PC-3 (cell line): ENCODE data around the gene PCLAF. TPM values are rescaled to one million over a fixed set of nuclear protein-coding genes. Genes with fewer than 3 reads are reported as not detected.

Experiments
- ATAC-seq: fragments of 200-7000 bp; cut with Tn5 transposase; 2 replicates; pipeline ENCODE4 v1.9.1; 2020; ENCODE audit warnings: mild to moderate bottlenecking, moderate library complexity
- Bru-seq: library from RNA; stranded (reverse); fragments of 400-500 nt; gene quantifications from one replicate; lab custom pipeline; 2021; lab: Mats Ljungman, UMichigan
- BruChase-seq, 2 experiments: library from RNA; stranded (reverse); fragments of 400-500 nt; gene quantifications; one replicate each; lab custom pipeline; 2021; lab: Mats Ljungman, UMichigan
- BruUV-seq: library from RNA; stranded (reverse); fragments of 400-500 nt; replicated peaks from 2 replicates; lab custom pipeline; 2021; lab: Mats Ljungman, UMichigan
- CTCF ChIA-PET: fragments of 300-600 bp; sonication (Branson Sonifier 250); formaldehyde crosslinking; loops from one replicate; lab custom pipeline; 2022; ENCODE audit warnings: antibody characterized with exemption; lab: Charles Lee
- POLR2A ChIA-PET: fragments of 300-600 bp; sonication (Branson Sonifier 250); formaldehyde crosslinking; loops from one replicate; lab custom pipeline; 2022; ENCODE audit warnings: antibody characterized with exemption; ENCODE audit not compliant: unreplicated experiment; lab: Charles Lee
- DNase-seq: peaks from one replicate; pipeline ENCODE4 v3.0.0-alpha.2; 2015
- H2AFZ ChIP-seq: fragments of 300-600 bp; sonication (generic); 2 replicates; pipeline ENCODE4 v1.6.0; 2016; ENCODE audit warnings: antibody characterized with exemption, low read length
- H3F3A ChIP-seq: fragments of 300-600 bp; sonication (generic); one replicate; pipeline ENCODE4 v1.6.0; 2017; ENCODE audit warnings: antibody characterized with exemption, low read length, control low read depth, mild to moderate bottlenecking; ENCODE audit not compliant: unreplicated experiment
- H3K27ac ChIP-seq: fragments of 300-600 bp; sonication (generic); 2 replicates; pipeline ENCODE4 v1.5.1; 2016; ENCODE audit warnings: mild to moderate bottlenecking, low read length
- H3K27me3 ChIP-seq: fragments of 300-600 bp; sonication (generic); 2 replicates; pipeline ENCODE4 v1.6.1; 2016; ENCODE audit warnings: low read length, mixed read lengths
- H3K36me3 ChIP-seq: fragments of 300-600 bp; sonication (generic); 2 replicates; pipeline ENCODE4 v1.6.1; 2016; ENCODE audit warnings: low read depth, mixed run types, low read length, mixed read lengths
- H3K4me1 ChIP-seq: fragments of 300-600 bp; sonication (generic); 2 replicates; pipeline ENCODE4 v1.5.1; 2016; ENCODE audit warnings: low read length; ENCODE audit not compliant: insufficient read depth
- H3K4me2 ChIP-seq: fragments of 300-600 bp; sonication (generic); 2 replicates; pipeline ENCODE4 v1.6.0; 2016; ENCODE audit warnings: low read length
- H3K4me3 ChIP-seq: fragments of 300-600 bp; sonication (generic); 2 replicates; pipeline ENCODE4 v1.5.1; 2016; ENCODE audit warnings: mild to moderate bottlenecking, low read length, mixed read lengths
- H3K79me2 ChIP-seq: fragments of 300-600 bp; sonication (generic); 2 replicates; pipeline ENCODE4 v1.6.1; 2017; ENCODE audit warnings: low read length, mixed read lengths
- H3K9ac ChIP-seq: fragments of 300-600 bp; sonication (generic); 2 replicates; pipeline ENCODE4 v1.6.0; 2016; ENCODE audit warnings: mild to moderate bottlenecking, low read length
- H3K9me2 ChIP-seq: fragments of 300-600 bp; sonication (generic); replicated peaks from 2 replicates; pipeline ENCODE4 v1.6.1; 2016; ENCODE audit warnings: mixed run types, low read length, mixed read lengths
- H3K9me3 ChIP-seq: fragments of 300-600 bp; sonication (generic); 2 replicates; pipeline ENCODE4 v1.6.1; 2016; ENCODE audit warnings: low read length, mixed read lengths
- H4K20me1 ChIP-seq: fragments of 300-600 bp; sonication (generic); 2 replicates; pipeline ENCODE4 v1.6.1; 2016; ENCODE audit warnings: low read length, mixed read lengths
- CTCF ChIP-seq: fragments of 300-600 bp; sonication (generic); conservative IDR thresholded peaks from 2 replicates; pipeline ENCODE4 v1.5.1; 2017; ENCODE audit warnings: antibody characterized with exemption, low read depth, mild to moderate bottlenecking, low read length
- EZH2 ChIP-seq: fragments of 300-600 bp; sonication (generic); IDR thresholded peaks from one replicate; pipeline ENCODE4 v1.6.1; 2017; ENCODE audit warnings: antibody characterized with exemption, mild to moderate bottlenecking, low read length; ENCODE audit not compliant: unreplicated experiment
- EZH2phosphoT487 ChIP-seq: fragments of 300-600 bp; sonication (generic); IDR thresholded peaks from 2 replicates; pipeline ENCODE4 v1.6.1; 2018; ENCODE audit warnings: mild to moderate bottlenecking, antibody characterized with exemption, low read length, borderline replicate concordance
- intact Hi-C: fragments of 100-400 bp; cut with micrococcal nuclease; formaldehyde crosslinking; loops from 2 replicates; pipeline ENCODE4 v1.9.0; 2023
- long read RNA-seq: library from polyadenylated mRNA; unstranded; transcript quantifications from one replicate; pipeline ENCODE4 v2.0.0, GENCODE V29; 2021; ENCODE audit not compliant: unreplicated experiment
- total RNA-seq: library from RNA; depleted of rRNA; stranded (reverse); fragments of >200 nt; gene quantifications from 2 replicates; pipeline ENCODE4 v1.2.3, GENCODE V29; 2014; rRNA removed

Gene PCLAF, protein sequence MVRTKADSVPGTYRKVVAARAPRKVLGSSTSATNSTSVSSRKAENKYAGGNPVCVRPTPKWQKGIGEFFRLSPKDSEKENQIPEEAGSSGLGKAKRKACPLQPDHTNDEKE
- 34.7 and 52.4 TPM in 2 replicates for total RNA-seq
- Bru-seq, nascent RNA, result percentile 63 among the genes with signal in this experiment
- BruChase-seq, experiment 1, labeled RNA remaining after a 6-hour chase, result percentile 85 among the genes with signal in this experiment
- BruChase-seq, experiment 2, labeled RNA remaining after a 2-hour chase, result percentile 44 among the genes with signal in this experiment
- long read RNA-seq, transcript PCLAF-201 (4 exons, 2,194 nt), result major isoform, 9 of 14 reads
- long read RNA-seq, partial matches to known transcripts, result 0 of 14 reads
- long read RNA-seq, other reads (novel, unspliced or antisense), result 2 of 14 reads

GRCh38 chr15:64381000-64381751 lies at the start of gene PCLAF:
PCLAF (minus strand) TSS chr15:64381441; CDS start chr15:64381371, 70 bp downstream.
- BruUV-seq, result TSS peak; percentile 70
- ATAC-seq (peak; percentile 99), DNase-seq (peak; percentile 93)
- no peaks in the 10 kb centered on the region for H3K27me3 ChIP-seq
- H3K79me2 ChIP-seq, result peaks cover 31% of the 10 kb centered on the region
- H3K4me1 ChIP-seq, result no peaks in the 10 kb centered on the region; the same call in 1 of the 2 replicates
- no peak within 1 kb of the TSS for H3K27ac ChIP-seq
- H3K4me3 ChIP-seq, result peak within 1 kb of the TSS; percentile 88
- H2AFZ ChIP-seq, result peak within 1 kb of the TSS; percentile 92
- no peaks in the 10 kb centered on the region for H3K9me3 ChIP-seq
- H3K4me2 ChIP-seq, result peak within 1 kb of the TSS; percentile 96
- ChIA-PET POLR2A (no interaction called here), CTCF (no interaction called here)
- no peak for TF ChIP-seq EZH2
- no peak for TF ChIP-seq EZH2phosphoT487
- no peak for TF ChIP-seq CTCF
- H3K36me3 ChIP-seq, result no peaks in the 10 kb centered on the region
- no peaks in the 10 kb centered on the region for H3K9me2 ChIP-seq
- no peaks in the 10 kb centered on the region for H4K20me1 ChIP-seq
- H3F3A ChIP-seq, result no peaks in the 10 kb centered on the region
- H3K9ac ChIP-seq, result peak within 1 kb of the TSS; percentile 88
- intact Hi-C loops, result no loop called here

DNA sequence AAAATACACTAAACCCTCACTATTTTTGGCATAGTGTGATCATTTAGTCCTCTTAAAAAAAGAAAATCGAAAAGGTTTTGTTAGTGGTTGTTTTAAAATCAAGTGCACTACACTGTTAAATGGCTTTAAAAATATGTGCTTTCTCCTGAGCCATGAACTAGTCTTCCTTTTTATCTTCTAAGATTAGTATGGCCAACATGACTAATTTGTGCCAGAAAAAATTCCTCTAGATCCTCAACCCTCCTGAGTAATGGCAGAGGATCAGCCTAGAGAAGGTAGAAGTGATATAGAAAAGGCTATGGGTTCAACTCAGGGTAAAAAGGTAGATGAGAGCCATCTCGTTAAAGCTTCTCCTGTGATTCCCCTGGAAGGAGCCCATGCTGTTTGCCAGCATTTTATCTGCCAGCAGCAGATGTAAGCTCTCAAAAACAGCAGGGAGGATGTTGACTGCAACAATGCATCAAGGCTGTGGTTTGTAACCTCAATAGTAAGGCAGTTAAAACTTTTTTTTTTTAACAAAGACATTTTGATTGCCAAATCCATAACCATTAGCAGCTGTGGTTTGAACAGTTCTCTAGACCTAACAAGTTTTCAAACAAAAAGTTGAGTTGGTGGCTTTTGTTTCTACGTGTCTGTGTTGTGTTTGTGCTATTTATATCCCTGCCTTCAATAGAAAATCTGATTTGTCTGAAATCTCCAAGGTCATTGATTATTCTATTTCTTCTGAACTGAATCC lies 48.9 kb upstream of the PCLAF start:
- H3K9ac ChIP-seq, result no peak overlapping the region
- TF ChIP-seq EZH2phosphoT487 (no peak), CTCF (no peak), EZH2 (no peak)
- H3F3A ChIP-seq, result no peaks in the 10 kb centered on the region
- no peaks in the 10 kb centered on the region for H3K4me1 ChIP-seq
- no peaks in the 10 kb centered on the region for H3K27me3 ChIP-seq
- no peaks in the 10 kb centered on the region for H4K20me1 ChIP-seq
- ChIA-PET POLR2A (no interaction called here), CTCF (no interaction called here)
- DNase-seq (no peak), ATAC-seq (no peak)
- H2AFZ ChIP-seq, result no peak overlapping the region
- no peak overlapping the region for H3K4me3 ChIP-seq
- no peaks in the 10 kb centered on the region for H3K9me2 ChIP-seq
- no TSS peak for BruUV-seq
- H3K27ac ChIP-seq, result no peak overlapping the region
- no peaks in the 10 kb centered on the region; the same call in 1 of the 2 replicates for H3K36me3 ChIP-seq
- H3K9me3 ChIP-seq, result no peaks in the 10 kb centered on the region
- H3K4me2 ChIP-seq, result no peak overlapping the region
- intact Hi-C loops, result loop anchor here (10.0 kb wide), 1 partner anchor 225 kb away; no protein-coding TSS in a partner anchor
- H3K79me2 ChIP-seq, result no peaks in the 10 kb centered on the region
